Gastrocnemius medialis (tissue), 4 donors: Measurements from ENCODE around the gene ARRDC2.
"Not testable (repeated sequence)": the region's sequence is repeated elsewhere in the genome, so short reads cannot be mapped to it uniquely, and the experiment has no call there.

ENCODE experiments used
- CTCF ChIP-seq, 5 experiments: fragments of 450-650 bp in 3 of 5; fragments of 200-600 bp in 2 of 5; sonication (generic) in 2 of 5; IDR thresholded peaks in 4 of 5; conservative IDR thresholded peaks in 1 of 5; 1 replicate in 4 of 5; 2 replicates in 1 of 5; pipeline ENCODE4 v1.5.1; 2016 to 2019; ENCODE audit warnings: antibody characterized with exemption in 5 of 5, mild to moderate bottlenecking in 3 of 5, moderate library complexity in 3 of 5
- POLR2A ChIP-seq, 2 donors: fragments of 450-650 bp; IDR thresholded peaks; one replicate each; pipeline ENCODE4 v1.6.1; 2017; ENCODE audit warnings: antibody characterized with exemption in 2 of 2, mild to moderate bottlenecking in 2 of 2, moderate library complexity in 2 of 2

GRCh38 chr19:18005750-18006149, 2.2 kb upstream of the ARRDC2 start:
- TF ChIP-seq CTCF (IDR thresholded peaks at IDR 0.05 in 4 of 5, conservative IDR thresholded peaks at IDR 0.05 in 1 of 5); POLR2A (IDR thresholded peaks at IDR 0.05): not testable (repeated sequence)
